GOT3 (cell line): ENCODE results near the gene PIM2.
A peak's percentile ranks its signal among the peaks of the same experiment; 100 is the strongest.

Experiments used
- DNase-seq: peaks from one replicate; lab custom pipeline; 2025; ENCODE audit warnings: mixed read lengths; lab: John Stamatoyannopoulos, UW

PIM2 gene

DNA sequence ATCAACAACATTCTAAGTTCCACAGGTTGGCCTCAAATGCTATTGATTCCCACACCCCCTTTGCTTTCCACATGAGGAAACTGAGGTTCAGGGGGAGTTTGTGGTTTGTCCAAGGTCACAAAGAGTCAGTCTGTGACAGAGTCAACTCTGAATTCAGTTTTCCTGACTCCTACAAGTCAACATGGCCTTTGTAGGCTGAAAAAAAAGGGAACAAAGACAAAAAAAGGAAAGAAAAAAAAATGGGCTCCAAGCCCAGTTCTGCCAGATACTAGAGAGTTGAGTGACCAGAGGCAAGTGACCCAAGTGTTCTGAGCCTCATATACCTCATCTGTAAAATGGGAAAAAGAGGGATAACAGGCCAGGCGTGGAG lies 16.5 kb upstream of the PIM2 start:
- DNase-seq: no peak

DNA sequence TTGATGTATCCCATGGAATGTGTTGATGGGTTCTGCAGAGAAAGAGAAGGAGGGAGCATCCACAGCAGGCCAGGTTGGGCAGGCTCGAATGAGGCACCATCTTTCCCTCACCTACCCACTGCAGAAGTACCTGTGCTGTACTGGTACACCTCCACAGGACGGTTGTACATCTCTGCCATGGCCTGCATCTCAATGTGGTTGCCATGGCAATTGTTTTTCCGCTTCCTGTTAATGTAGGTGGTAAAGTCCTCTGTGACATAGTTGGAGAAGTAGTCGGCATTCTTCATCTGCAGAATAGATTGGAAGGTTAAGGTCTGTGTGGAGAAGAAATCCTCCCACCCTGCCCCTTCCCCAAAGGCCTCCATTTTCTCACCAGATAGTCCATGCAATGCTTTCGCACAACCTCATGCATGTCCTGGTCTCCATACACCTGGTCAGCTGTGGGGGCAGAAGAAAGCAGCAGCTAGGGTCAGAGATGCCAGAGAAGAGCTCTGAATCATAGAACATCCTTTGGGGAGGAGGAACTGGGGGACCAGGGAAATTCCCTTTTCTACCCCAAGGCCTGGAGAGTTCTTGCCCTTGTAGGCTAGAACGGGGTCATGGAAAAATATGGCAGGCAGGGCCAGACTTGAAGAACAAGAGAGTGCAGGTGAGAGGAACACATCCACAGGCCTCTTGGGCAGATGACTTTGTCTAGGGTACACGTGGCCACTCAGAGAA lies 15.9 kb upstream of the PIM2 start:
- DNase-seq: no peak

- no peak for DNase-seq
Measured at GRCh38 chrX:48933757-48934156, 14.9 kb upstream of the PIM2 start.

DNA sequence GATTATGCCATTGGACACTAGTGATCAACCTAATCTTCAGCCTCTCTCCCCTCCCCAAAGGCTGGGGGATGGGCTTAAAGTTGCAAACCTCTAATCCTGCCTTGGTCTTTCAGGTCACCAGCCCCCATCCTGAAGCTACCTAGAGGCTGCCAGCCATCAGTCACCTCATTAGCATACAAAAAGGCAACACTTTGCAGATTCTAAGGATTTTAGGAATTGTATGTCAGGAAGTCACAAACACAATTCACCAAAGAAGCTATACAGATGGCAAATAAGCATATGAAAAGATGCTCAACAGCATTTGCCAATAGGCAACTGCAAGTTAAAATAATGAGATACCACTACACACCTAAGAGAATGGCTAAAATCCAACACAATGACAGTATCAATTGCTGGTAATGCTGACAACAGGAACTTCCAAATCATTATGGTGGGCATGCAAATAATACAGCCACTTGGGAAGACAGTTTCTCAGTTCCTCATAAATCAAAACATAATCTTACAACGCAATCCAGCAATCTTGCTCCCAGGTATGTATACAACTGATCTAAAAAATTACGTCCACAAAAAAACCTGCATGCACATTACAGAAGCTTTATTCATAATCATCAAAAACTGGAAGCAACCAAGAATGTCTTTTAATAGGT lies 9.0 kb upstream of the PIM2 start:
- DNase-seq: no peak

DNA sequence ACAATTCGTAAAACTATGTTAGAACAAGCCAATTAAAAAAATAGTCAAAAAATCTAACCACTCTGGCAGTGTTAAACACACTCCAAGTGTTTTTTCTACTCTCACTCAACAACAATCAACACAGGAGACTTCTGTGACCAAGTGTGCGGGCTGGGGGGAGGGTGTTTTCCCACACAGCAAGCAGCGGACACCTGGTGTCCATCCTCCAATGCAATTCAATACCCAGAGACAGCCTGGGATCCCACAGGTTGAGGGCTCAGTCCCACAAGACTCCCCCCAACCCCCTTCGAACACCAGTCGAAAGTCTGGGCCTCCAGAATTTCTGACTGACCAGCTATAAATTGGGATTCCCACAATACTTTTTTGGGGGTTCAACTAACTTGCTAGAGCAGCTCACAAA lies 8.3 kb upstream of the PIM2 start:
- no peak for DNase-seq

- no peak for DNase-seq
Measured at GRCh38 chrX:48924270-48924669, 5.4 kb upstream of the PIM2 start.

DNA sequence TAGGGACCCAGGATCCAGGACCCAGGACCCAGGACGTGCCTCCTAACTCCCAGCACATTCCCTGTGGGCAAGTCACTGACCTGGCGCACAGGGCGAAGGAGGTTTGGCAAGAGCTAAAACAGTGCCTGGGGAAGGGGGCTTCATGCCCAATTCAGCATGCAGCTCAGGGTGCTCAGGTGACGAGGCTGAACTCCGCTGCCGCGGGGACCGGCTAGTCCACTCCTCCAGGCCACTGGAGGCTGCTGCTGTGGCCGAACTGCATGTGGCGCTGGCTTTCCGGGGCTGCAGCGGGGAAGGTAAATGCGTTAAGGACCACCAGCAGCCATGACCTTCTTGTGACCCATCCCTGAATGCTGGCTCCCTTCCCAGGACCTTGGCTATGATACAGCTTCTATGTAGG lies 4.9 kb upstream of the PIM2 start:
- DNase-seq: no peak

DNA sequence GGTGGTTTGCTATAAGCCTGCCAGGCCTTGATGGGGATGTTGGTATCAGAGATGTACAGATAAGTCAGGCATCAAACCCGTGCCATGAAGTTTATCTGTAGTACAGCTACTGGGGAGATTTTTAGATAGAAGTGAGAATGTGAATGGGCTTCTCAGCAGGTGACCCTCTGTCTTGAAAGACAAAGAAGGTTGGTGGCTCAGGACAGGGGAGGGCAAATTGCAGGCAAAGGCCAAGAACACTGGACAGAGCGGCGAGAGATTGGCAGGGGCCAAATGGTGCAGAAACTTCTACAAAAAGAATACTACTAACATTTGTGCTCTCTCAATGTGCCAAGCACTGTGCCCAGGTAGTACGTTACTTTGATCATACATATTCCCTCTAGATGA lies 1.9 kb upstream of the PIM2 start:
- no peak for DNase-seq

GRCh38 chrX:48919947-48920717 lies 1.3 kb upstream of the PIM2 start:
- DNase-seq: no peak

DNA sequence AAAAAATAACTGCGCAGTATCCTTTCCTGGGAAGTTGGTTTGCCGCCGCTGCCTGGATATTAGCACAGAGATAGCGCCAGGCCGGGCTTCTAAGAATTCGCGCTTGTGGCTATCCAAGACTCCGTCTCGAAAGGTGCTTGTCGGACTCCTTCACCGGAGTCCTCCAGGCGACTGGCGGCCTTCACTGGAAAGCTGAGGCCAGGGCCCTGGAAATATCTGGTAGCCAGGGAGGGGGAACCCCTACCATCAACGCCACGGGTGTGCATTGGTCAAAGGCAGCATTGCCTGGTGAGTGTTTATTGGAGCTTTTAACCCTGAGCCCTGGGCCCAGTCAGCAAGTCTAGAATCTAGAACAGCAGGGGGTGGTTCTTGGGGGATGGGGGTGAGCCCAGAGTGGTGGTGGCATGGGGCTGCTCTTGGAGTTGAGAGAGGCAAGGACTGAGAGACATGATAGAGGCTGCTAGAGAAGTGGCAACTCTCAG lies 577 bp upstream of the PIM2 start:
- no peak for DNase-seq

DNA sequence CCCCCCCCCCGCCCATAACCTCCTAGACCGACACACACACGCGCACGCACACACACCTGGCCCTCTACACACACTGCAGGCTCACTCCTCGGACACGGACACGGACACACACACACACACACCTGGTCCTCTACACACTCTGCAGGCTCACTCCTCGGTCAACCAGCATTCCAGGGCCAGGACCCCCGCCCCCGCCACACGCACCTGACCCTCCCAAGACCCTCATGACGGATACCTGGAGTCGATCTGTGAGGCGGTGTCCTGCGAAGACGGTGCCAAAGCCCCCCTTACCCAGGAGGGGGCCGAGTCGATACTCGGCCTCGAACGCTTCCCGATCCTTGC lies 552 bp downstream of the PIM2 start:
- no peak for DNase-seq

GRCh38 chrX:48917139-48918001 lies 1.5 kb downstream of the PIM2 start:
- peak; percentile 50 for DNase-seq

GRCh38 chrX:48914593-48915493 lies 4.0 kb downstream of the PIM2 start:
- DNase-seq: no peak

DNA sequence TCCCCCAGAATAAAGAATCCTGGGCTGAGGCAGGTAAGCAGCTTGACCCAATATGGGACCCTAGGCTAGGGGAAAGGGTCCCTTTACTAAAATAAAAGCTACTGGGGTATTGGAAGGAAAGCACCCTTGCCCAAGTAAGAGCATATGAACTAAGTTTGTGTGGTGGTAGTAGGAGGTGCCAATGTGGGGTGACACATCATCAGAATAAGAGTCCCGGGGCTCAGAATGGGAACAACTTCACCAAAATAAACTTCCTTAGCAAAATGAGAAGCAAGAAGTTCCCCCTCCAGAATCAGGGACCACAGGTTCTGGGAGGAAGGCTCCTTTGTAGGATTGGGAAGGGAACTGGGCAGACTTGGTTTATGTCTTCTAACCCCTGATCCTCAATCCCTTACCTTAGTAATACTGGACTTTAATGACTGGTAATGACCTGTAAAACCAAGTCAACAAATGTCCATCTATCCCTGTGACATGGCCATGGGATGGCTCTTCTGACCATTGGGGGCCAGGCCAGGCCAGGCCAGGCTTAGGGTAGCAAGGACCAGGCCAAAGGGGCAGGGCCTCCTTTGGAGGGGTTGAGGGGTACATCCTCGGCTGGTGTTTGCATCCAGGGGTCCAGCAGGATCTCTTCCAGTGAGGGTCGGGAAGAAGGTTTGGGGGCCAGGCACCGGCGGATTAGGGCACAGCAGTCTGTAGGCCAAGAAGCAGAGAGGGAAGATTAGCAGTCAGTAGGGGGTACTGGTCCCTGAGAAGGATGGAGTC lies 5.0 kb downstream of the PIM2 start:
- no peak for DNase-seq

DNA sequence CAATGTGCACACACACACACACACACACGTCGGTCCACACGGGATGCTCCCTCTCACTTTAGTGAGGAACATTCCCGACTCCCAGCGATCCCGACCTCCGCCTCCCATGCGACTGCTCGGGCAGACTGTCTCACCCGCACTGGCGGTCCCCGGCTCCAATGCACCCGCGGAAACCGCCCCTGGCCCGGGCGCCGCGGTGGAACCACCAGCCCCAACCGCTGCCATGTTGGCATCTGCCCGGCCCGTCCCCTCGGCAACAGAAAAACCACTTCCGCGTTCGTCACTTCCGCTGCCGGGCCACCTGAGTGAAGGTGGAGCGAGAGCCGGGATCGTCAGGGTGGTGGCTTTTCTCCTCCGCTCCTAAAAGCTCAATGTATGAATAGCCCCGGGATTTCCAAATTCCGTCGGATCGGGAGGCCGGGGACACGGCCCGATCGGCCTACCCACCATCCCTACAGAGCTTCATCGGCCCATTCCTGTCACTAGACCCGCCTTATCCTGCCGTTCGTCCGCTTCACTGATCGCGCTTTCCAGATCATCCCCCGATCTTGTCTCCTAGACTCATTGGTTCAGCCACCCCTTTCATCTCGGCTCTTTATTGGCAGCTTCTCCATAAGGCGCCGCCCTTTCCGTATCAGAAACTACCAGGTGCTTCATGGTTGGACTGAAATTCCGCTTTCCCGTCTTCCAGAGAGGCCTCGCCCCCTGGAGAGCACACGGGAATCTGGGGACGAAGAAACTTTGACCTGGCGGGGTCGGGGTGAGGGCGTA lies 7.2 kb downstream of the PIM2 start, which contains the start of gene SLC35A2:
Gene SLC35A2, minus strand, starts transcription at position 235 of the 771 bp plus-strand sequence. Its CDS starts 10 bp downstream, at position 225.
- peak; percentile 27 for DNase-seq

DNA sequence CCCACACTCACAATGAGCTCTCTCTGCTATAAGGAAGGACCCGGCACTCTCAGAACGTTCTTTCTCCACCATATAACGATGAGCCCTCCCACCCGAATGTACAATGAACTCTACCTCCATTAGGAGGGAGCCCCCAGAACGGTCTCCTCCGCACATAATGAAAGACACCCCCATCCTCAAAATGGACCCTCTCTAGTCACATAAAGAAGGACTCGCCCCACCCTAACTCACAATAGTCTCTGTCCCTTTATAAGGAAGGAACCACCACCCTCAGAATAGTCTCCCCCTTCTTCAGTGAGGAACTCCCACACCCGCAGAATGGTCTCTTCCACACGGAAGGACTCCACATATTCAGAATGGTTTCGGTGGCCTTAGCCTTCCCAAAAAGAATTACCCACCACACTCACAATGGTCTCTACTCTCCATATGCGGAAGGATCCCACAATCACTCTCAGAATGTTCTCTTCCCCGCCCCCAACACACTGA lies 7.9 kb downstream of the PIM2 start:
- no peak for DNase-seq

DNA sequence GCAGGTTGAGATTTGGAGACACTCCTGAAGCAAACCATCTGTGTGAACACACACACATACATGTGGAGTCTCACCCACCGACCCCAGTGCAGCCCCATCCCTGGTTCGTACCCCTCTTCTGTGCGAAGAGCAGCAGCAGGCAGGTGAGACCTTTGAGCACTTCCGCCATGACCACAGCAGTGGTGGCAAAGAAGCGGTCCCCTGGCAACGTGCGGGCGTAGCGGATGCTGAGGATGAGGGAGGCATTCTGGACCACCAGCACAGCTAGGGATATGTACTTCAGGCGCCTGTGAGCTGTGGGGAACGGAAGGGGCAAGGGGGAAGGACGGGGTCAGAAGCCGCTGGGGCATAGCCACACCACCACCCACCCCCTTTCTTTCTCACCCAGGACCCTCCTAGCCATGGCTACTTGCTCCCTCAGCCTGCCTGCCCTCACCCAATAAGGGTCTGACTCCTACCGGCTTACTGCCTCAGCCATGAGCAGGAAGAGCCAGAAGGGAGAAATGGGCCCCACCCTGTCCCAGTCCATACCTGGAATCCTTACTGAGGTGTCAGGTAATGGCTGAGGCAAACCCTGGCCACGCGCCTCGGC lies 9.0 kb downstream of the PIM2 start:
- no peak for DNase-seq

DNA sequence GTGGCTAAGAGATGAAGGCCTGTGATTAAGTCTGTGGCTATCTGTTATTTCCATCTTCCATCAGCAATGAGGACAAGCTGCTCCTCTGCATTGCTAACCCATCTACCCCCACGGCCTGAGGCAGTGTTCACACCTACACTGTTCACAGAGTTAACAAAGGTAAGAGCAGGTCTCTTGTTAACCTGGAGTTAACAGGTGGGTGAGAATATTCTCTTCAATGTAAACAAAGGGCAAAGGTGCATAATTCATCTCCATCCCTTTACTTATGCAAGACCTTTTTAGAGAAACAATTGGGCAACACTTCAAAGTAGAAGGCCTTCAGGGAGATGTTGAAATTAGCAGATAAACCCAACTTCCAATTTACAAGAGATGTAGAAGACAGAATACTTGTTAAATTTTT lies 10.2 kb downstream of the PIM2 start:
- no peak for DNase-seq
